Activated naive CD8-positive, alpha-beta T cell treated with anti-CD3 and anti-CD28 coated beads, Interleukin-2, amount 10 ng/mL, durations not matched to agents 7 days and 5 days (primary cell): Measurements from ENCODE around the gene C13orf42. TPM values are rescaled to one million over a fixed set of nuclear protein-coding genes. Genes with fewer than 3 reads are reported as not detected.

Experiments
- ATAC-seq: fragments of 150-1000 bp; cut with Tn5 transposase; one replicate; pipeline ENCODE4 v1.10.0; 2021; ENCODE audit warnings: low read depth, moderate library complexity
- POLR2A ChIA-PET: fragments of 350-600 bp; sonication (Branson Sonifier 250); formaldehyde crosslinking; loops from one replicate; lab custom pipeline; 2021; ENCODE audit warnings: antibody characterized with exemption; lab: Charles Lee
- DNase-seq: peaks from one replicate; pipeline ENCODE4 v3.0.0; 2021
- H3K27ac Mint-ChIP-seq: one replicate; pipeline ENCODE4 v1.8.0; 2022; ENCODE audit warnings: mild to moderate bottlenecking, mixed read lengths
- H3K27me3 Mint-ChIP-seq: one replicate; pipeline ENCODE4 v1.8.0; 2022; ENCODE audit warnings: mild to moderate bottlenecking, moderate library complexity, mixed read lengths
- H3K36me3 Mint-ChIP-seq: one replicate; pipeline ENCODE4 v1.8.0; 2021; ENCODE audit warnings: mild to moderate bottlenecking, mixed read lengths
- H3K4me1 Mint-ChIP-seq: one replicate; pipeline ENCODE4 v1.8.0; 2021; ENCODE audit warnings: mixed read lengths
- H3K4me3 Mint-ChIP-seq: one replicate; pipeline ENCODE4 v1.8.0; 2022; ENCODE audit warnings: mild to moderate bottlenecking, moderate library complexity, mixed read lengths
- H3K9me3 Mint-ChIP-seq: one replicate; pipeline ENCODE4 v1.8.0; 2021; ENCODE audit warnings: mixed read lengths
- total RNA-seq, 2 experiments: library from RNA; stranded (reverse); gene quantifications; one replicate each; pipeline ENCODE4 v1.2.3, GENCODE V29; 2021

C13orf42 gene
- total RNA-seq, 2 experiments from 2014 or later = not detected

DNA sequence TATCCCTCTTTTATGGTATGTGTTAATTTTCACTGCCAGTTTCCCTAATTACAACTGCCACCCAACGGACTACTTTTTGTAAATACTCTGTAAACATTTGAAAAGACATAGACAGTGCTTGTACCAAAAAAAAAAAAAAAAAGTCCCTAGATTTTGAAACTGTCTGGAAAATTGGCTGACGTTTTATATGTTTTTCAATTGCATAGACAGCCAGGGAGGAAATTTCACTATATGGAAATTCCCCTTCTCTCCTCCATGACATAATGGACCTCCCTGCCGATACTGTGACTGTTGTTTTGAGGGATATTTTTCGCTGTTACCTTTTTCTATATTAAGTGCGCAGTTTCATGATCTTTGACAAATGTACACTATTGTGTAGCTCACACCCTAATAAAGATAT, 43.4 kb downstream of the C13orf42 start:
- DNase-seq (no peak), ATAC-seq (no peak)
- no peak overlapping the region for H3K4me3 Mint-ChIP-seq
- no peaks in the 10 kb centered on the region for H3K36me3 Mint-ChIP-seq
- H3K4me1 Mint-ChIP-seq = peaks cover 27% of the 10 kb centered on the region
- no peak overlapping the region for H3K27ac Mint-ChIP-seq
- H3K9me3 Mint-ChIP-seq = no peaks in the 10 kb centered on the region
- POLR2A ChIA-PET = no interaction called here
- H3K27me3 Mint-ChIP-seq = peaks cover 4% of the 10 kb centered on the region

DNA sequence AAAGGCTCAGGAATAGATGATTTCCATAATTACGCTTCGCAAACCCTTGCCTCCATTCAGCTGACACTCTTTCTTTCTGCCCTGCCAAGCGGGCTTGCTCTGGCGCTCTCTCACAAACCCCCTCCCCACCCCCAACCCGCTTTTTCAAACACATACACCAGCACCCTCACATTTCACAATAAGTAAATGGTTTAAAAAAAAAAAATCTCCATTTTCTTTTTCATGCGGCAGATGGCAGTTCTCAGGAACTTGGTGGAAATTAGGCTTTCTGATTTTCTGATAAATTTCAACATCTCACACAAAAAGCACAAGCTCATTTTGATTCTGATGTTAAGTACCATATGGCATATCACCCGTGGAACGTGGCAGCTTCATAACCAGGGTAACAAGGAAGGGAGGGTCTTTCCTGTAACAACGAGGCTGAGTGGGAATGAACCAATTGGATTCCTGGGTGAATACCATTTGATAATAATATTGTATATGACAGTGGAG, 43.8 kb downstream of the C13orf42 start:
- POLR2A ChIA-PET = no interaction called here
- Mint-ChIP-seq H3K27ac (no peak overlapping the region), H3K9me3 (no peaks in the 10 kb centered on the region), H3K4me3 (no peak overlapping the region), H3K36me3 (no peaks in the 10 kb centered on the region), H3K4me1 (peaks cover 27% of the 10 kb centered on the region), H3K27me3 (peaks cover 4% of the 10 kb centered on the region)
- DNase-seq (no peak), ATAC-seq (no peak)

DNA sequence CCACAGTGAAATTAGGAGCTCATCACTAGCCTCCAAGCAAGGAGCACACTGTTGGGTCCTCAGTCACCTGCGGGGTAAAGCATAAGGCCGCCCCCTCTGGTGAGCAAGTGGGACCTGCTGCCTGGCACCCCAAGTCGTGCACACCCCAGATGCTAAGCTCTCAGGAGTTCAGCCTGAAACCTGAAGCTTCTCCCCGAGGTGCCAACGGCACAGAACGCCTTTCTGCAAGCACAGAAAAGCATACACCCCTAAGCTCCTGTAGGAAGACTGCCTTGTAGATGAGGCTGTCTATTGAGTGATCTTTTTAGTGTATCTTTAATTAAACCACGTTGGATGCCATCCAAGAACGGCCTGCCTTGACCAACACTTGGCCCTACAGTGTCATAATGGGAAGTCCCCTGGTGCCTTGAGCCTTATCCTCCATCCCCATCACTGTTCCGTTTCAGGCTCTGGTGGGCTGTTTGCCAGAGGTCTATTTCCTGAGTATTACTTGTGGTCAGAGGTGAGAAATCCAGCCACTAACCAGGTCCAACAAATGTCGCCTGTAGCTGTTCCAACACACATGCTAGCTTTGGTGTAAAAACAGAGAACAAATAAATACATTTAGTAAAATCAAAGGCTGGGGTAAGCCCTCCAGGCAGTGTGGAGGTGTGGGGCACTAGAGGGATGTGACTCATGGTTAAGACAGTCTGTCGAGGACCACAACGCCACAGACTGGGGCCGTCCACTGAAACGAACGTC, 44.8 kb downstream of the C13orf42 start:
- Mint-ChIP-seq H3K4me3 (no peak overlapping the region), H3K36me3 (no peaks in the 10 kb centered on the region), H3K27ac (no peak overlapping the region), H3K4me1 (peaks cover 27% of the 10 kb centered on the region), H3K9me3 (no peaks in the 10 kb centered on the region), H3K27me3 (peaks cover 4% of the 10 kb centered on the region)
- POLR2A ChIA-PET = no interaction called here
- DNase-seq (no peak), ATAC-seq (peak; percentile 15)

DNA sequence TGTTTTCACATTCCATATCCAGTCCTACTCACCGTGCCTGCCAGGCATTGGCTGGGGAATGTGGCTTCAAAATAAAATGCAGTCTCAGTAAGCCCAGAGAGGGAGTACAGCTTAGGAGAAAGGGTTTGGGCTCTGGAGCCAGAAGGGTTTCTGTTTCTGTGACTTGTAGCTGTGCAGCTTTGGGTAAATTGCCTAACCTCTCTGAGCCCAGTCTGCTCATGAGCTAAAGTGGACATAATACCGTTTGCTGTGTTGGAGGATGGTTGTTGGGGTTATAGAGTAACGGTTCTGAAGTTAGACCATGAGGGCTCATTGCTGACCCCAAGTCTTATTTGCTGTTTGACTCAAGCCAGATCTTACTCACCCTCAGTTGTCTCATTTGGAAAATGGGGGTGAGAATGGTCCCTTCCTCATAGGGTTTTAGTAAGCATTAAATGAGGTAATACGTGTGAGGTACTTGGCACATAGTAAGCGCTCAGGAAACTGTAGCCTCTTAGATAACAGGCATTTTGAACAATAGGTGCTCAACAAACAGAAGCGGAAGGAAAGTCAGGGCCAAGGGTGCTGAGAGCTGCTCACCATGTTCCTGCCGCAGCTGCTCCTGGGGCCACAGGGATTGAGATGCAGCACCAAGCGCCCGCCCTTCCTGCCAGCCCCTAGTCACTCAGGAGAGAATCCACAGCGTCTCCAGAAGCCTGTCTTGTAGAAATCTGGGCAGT, 45.5 kb downstream of the C13orf42 start:
- ATAC-seq (no peak), DNase-seq (no peak)
- POLR2A ChIA-PET = no interaction called here
- H3K4me3 Mint-ChIP-seq = no peak overlapping the region
- no peaks in the 10 kb centered on the region for H3K36me3 Mint-ChIP-seq
- H3K27me3 Mint-ChIP-seq = peaks cover 5% of the 10 kb centered on the region
- no peaks in the 10 kb centered on the region for H3K9me3 Mint-ChIP-seq
- peaks cover 27% of the 10 kb centered on the region for H3K4me1 Mint-ChIP-seq
- no peak overlapping the region for H3K27ac Mint-ChIP-seq

DNA sequence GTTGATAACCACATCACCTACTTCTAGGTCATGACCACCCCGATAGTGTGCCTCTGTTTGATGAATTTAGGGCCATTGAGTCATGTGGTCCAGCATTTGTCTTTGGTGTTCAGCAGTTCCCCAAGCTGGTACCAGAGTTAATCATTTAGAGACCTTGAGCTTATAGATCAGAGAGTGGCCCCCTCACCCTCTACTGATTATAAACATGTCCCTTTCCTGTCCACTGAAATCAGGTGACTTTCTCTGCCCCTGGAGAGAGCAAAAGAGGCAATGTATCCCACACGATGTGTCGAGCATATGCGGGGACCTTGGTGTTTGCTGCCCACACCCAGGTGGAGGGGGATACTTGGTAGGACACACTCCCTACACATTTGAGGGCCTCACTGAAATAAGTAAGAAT, 46.3 kb downstream of the C13orf42 start:
- Mint-ChIP-seq H3K4me1 (peaks cover 22% of the 10 kb centered on the region), H3K27me3 (peaks cover 5% of the 10 kb centered on the region), H3K36me3 (no peaks in the 10 kb centered on the region), H3K9me3 (no peaks in the 10 kb centered on the region), H3K27ac (no peak overlapping the region), H3K4me3 (no peak overlapping the region)
- ATAC-seq = no peak
- POLR2A ChIA-PET = no interaction called here
- DNase-seq = no peak

DNA sequence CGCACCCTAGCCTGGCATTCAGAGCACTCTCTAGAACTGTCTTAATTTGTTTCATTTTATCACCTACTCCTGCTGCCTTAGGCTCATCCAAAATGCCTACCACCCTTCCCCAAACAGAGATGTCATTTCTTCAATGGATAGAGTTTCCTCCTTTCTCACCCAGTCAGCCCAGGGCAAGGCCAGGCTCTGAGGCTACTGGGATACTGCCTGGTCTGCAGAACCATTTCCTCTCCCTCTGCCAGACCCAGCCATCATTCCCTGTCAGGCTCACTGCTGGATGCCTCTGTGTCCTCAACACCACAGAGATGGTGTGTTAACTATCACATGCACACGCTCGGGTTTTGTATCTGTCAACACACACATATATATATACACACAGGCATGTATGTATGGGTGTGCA, 47.2 kb downstream of the C13orf42 start:
- Mint-ChIP-seq H3K27me3 (peaks cover 5% of the 10 kb centered on the region), H3K9me3 (no peaks in the 10 kb centered on the region)
- no peak for DNase-seq

DNA sequence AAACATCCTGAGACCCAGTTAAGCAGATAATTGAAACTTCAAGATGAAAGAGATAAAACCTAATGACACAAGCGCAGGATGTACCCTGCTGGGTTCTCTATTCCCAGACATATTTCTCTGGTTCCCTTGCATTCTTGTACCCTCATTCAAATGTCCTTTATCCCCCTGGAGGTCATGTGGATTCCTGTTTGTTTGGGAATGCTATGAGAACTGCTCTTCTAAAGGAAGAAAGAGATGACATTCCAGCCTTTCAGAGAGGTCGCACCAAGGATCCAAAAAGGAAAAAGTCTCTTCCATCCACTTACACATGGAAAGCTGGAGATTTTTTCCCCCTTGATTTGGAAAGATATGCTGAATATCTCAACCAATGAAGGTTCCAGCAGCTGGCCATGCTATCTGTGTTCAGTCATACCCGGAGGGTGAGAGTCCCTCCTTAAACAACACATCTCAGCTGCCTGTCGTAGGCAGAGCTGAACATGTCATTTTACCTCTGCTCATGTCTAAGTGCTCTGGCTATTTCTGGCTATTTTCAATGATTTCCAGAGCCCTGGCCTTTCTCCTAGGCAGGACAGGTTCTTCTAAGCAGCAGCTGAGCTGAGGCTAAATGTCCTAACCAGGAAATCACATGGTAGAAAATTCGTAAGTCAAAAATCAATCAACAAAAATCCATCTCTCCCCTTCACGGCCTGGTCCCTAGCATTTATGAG, 52.5 kb downstream of the C13orf42 start:
- H3K27me3 Mint-ChIP-seq = peaks cover 4% of the 10 kb centered on the region
- POLR2A ChIA-PET = no interaction called here
- ATAC-seq = no peak
- no peak overlapping the region for H3K4me3 Mint-ChIP-seq
- no peaks in the 10 kb centered on the region for H3K9me3 Mint-ChIP-seq
- H3K27ac Mint-ChIP-seq = no peak overlapping the region
- no peak for DNase-seq
- no peaks in the 10 kb centered on the region for H3K4me1 Mint-ChIP-seq
- H3K36me3 Mint-ChIP-seq = no peaks in the 10 kb centered on the region

More for the DNA sequence above, 47.2 kb downstream of the C13orf42 start:
- Mint-ChIP-seq H3K4me1 (peaks cover 18% of the 10 kb centered on the region), H3K4me3 (no peak overlapping the region), H3K27ac (no peak overlapping the region), H3K36me3 (no peaks in the 10 kb centered on the region)
- POLR2A ChIA-PET = no interaction called here
- ATAC-seq = no peak

DNA sequence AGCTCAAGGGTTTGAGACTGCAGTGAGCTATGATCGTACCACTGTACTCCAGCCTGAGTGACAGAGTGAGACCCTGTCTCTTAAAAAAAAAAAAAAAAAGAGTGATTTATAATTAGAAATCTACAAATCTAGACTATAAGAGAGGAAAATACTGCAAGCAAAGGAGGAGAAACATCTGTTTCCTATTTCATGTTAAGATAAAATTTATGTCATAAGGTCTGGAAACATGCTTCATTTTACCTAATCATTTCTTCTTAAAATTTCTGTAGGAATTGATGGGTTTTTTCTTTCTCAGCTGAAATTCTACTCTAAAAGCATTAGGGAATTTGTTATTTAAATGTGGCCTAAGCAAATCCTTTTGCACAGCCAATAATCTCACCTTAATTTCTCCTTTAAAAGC, 53.2 kb downstream of the C13orf42 start:
- no peaks in the 10 kb centered on the region for H3K36me3 Mint-ChIP-seq
- DNase-seq (no peak), ATAC-seq (no peak)
- H3K4me3 Mint-ChIP-seq = no peak overlapping the region
- H3K9me3 Mint-ChIP-seq = no peaks in the 10 kb centered on the region
- POLR2A ChIA-PET = no interaction called here
- no peak overlapping the region for H3K27ac Mint-ChIP-seq
- no peaks in the 10 kb centered on the region for H3K4me1 Mint-ChIP-seq
- peaks cover 4% of the 10 kb centered on the region for H3K27me3 Mint-ChIP-seq

DNA sequence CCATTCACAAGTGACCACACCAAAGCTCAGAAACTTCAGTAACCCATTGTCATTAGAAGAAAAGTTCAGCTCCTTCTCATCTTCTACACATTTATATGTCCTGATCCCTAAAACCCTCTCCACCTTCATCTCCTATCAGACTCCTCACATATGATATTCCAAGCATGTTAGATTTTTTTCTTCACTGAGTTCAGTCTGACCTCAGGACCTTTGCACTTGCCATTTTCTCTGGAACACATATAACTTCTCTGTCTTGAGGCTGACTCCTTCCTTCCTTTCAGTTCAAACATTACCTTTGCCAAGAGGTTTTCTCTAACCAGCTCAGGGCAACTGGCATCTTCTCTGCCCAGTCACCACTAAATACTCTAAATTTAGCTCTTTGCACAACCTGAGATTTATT, 54.1 kb downstream of the C13orf42 start:
- no peaks in the 10 kb centered on the region for H3K9me3 Mint-ChIP-seq
- no peak for DNase-seq
- H3K27me3 Mint-ChIP-seq = peaks cover 4% of the 10 kb centered on the region
- no peak overlapping the region for H3K27ac Mint-ChIP-seq
- no peak for ATAC-seq
- H3K4me3 Mint-ChIP-seq = no peak overlapping the region
- no peaks in the 10 kb centered on the region for H3K4me1 Mint-ChIP-seq
- H3K36me3 Mint-ChIP-seq = no peaks in the 10 kb centered on the region
- POLR2A ChIA-PET = no interaction called here

DNA sequence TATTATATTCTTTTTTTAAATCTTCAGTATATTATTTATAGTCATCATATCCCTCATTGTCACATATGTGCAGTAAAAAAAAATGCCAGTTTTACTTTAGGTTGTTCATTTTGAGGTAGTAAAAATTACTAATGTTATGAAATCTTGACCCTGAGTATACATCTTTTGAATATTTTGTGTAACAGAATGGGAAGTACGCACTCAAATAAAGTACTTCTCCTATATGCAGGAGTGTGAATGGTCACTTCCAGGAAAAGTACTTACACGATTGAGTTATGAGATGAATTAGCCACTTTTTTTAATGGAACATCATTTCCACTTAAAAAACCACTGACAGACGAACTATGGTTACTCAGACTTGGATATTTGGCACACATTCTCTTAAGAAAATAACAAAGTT, 58.5 kb downstream of the C13orf42 start:
- no peak overlapping the region for H3K27ac Mint-ChIP-seq
- H3K4me1 Mint-ChIP-seq = no peaks in the 10 kb centered on the region
- POLR2A ChIA-PET = no interaction called here
- H3K4me3 Mint-ChIP-seq = no peak overlapping the region
- DNase-seq = no peak
- H3K27me3 Mint-ChIP-seq = peaks cover 3% of the 10 kb centered on the region
- H3K36me3 Mint-ChIP-seq = no peaks in the 10 kb centered on the region
- no peaks in the 10 kb centered on the region for H3K9me3 Mint-ChIP-seq
- no peak for ATAC-seq

DNA sequence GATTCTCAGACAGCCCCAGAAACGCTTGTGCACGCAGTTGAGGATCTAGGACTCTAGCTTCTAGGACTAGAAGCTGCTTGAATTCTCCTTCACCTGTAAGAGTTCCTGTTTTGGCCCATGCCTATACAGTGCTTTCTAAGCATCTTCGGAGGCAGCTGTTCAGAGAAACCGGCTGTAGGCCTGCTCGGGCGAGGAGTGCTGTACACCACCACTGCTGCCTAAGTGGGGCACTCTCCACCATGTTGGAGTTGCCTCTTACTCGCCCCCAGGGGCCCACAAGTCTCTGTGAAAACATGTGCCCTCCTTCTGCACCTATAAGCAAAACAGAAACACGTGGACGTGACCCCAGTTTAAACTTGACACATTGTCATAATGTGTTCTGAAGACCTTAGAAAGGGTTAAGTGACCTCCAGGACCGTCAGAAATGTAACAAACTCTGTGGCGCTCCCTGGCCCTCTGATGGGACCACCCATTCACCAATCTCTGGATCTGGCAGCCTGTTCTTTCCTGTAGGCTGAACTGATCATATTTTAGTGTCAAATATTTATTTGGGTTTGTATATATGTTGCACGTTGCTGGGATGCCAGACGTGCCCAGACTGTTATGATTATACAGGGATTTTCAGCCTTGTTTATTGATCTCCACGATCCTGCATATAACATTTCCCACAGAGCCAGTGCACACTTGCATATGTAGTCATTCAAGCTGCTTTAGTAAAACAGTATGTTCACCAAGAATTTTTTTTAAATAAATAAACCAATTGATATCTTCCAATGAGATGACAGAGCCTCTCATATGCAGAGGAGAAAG, 60.8 kb downstream of the C13orf42 start:
- ATAC-seq = no peak
- Mint-ChIP-seq H3K4me1 (no peaks in the 10 kb centered on the region), H3K27me3 (peaks cover 3% of the 10 kb centered on the region), H3K36me3 (no peaks in the 10 kb centered on the region), H3K4me3 (no peak overlapping the region), H3K9me3 (no peaks in the 10 kb centered on the region), H3K27ac (no peak overlapping the region)
- POLR2A ChIA-PET = interaction anchor here (0.5 kb wide), 1 partner anchor 851 kb away, joined by 3 read pairs; no protein-coding TSS in a partner anchor
- no peak for DNase-seq

DNA sequence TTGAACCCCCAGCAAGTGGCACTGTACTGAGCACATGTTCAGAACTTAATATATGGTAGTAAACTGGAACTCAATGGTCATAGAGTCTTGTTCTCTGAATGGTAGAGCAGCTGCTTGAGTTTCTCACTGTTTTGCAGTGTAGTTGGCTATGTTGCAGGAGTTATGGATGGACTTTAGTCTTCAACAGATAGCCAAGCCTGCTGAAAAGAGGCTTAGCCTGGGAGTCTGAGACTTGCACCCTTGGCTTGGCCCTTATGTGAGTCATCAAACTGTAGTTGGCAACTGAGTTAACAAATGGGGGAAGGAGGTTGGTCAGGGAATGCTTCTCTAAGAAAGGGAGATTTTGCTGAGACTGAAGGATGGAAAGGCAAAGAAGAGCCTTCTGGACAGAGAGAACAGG, 62.5 kb downstream of the C13orf42 start:
- ATAC-seq = no peak
- Mint-ChIP-seq H3K27ac (no peak overlapping the region), H3K36me3 (no peaks in the 10 kb centered on the region), H3K9me3 (no peaks in the 10 kb centered on the region), H3K4me1 (no peaks in the 10 kb centered on the region), H3K4me3 (no peak overlapping the region), H3K27me3 (no peaks in the 10 kb centered on the region)
- no peak for DNase-seq
- POLR2A ChIA-PET = no interaction called here

DNA sequence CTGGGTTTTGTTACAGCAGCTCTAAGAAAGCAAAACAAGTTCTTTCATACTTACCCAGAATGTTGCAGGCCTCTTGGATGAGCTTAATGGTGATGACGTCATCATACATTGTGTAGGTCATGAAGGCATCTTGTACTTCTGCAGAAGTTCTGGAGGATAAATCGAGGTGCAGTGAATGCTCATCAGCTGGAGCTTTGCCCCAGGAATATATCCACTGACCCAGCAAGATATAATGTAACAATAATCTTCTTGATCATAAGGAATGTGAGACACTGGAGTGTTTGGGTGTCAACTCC, 63.0 kb downstream of the C13orf42 start:
- POLR2A ChIA-PET = no interaction called here
- no peak for ATAC-seq
- Mint-ChIP-seq H3K27ac (no peak overlapping the region), H3K4me3 (no peak overlapping the region), H3K9me3 (no peaks in the 10 kb centered on the region), H3K36me3 (no peaks in the 10 kb centered on the region), H3K4me1 (no peaks in the 10 kb centered on the region), H3K27me3 (no peaks in the 10 kb centered on the region)
- no peak for DNase-seq
